ENCODE results near the gene DLGAP5.

The DLGAP5 gene

DNA sequence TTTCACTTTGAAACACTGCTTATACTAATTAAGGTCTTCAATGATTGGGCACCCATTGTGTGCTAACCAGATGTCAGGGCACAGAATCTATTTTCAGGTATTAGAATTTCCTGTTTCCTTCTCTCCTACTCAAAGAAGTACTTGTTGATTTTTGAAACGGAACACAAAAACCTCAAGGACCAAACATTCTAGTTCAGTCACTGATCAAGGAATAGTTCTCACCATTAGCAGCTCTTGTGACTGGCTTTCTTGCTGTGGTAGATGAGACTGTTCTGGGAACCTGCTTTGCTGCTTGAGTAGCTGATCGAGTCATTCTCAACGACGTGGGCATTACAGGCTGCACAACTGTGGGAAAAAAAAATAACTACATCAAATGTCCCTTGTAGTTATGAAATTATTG, 11.0 kb downstream of the DLGAP5 start:
- DNase-seq: no peak

DNA sequence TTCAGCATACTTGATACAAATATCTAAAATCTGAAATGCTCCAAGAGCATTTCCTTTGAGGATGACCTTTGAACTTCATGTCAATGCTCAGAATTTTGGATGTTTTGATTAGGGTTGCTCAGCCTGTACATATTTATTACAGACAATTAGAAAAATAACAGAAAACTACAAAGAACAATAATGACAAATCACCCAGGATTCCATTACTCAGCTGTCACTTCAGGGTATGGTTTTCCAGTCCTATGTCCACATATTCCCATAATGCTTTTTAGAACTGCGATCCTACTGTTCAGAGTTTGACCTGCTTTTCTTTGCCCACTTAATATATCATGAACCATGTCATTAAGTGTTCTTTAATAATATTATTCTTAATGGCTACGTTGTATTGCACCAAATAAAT, 11.4 kb downstream of the DLGAP5 start:
- no peak for DNase-seq

DNA sequence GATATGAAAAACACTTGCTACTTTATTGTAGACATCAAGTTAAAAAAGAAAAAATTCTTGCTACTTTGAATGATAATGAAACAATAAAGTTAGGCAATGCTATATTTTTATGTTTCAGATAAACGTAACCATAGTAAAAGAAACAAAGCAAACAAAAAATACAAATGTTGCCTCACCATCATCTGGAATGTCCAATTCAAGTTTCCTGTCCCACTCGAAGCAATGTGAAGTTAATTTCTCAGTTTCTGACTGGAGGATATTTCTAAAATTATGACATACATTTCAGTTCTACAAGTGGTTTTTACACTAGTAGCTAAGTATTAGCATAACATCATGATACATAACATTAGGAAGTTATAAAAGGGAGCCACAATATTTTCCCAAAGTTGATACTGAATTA, 20.9 kb downstream of the DLGAP5 start:
- DNase-seq: no peak

DNA sequence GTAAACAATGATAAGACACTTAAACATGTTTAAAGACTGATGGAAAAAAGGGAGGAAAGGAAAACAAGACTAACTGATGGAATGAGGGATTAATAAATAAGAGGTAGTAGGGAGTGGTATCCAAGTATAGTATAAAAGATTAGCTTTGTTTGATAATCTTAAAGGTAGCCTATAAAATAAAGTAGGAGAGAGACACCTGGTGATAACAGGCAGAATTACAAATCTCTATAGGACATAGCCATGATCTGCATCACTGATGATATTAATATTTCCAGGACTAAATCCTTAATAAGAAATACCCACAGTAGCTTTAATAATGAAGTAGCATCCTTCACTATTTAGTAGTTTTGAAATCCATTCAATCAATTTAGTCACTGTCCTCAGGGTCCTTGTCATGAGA, 30.4 kb downstream of the DLGAP5 start:
- DNase-seq: no peak

DNA sequence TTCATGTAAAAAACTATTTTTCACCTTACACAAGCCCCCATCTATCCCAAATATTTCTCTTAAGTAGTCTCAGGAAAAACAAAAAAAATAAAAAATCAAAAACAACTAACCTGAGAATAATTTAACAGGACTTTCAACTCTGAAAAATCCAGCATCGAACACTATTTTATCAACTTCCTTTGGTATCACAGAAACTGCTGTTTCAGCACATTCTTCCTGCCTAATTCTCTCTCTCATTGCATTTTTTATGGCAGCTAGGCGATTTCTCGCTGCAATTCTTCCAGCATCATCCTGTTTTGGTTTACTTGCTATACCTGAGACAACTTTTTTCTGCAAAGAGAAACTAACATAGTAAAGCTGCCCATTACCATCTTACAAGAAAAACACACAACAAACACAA, 33.0 kb downstream of the DLGAP5 start:
- no peak for DNase-seq

DNA sequence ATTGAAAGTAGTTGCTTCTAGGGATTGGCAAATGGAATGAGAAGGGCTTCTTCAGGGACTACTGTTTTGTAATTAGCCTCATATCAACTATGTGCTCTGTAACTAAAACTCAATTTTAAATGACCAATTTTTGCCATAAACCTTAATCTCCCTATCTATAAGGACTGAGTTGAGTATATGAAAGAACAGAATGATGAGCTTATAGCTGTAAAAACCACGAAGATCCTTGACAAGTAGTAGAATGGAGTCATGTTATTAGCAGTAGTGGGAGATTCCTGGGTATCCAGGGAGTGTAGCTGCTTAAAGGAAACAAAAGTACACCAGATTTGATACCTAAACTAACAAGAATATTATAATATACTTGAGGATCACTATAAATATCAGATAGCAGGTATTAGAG, 34.3 kb downstream of the DLGAP5 start:
- DNase-seq: no peak

DNA sequence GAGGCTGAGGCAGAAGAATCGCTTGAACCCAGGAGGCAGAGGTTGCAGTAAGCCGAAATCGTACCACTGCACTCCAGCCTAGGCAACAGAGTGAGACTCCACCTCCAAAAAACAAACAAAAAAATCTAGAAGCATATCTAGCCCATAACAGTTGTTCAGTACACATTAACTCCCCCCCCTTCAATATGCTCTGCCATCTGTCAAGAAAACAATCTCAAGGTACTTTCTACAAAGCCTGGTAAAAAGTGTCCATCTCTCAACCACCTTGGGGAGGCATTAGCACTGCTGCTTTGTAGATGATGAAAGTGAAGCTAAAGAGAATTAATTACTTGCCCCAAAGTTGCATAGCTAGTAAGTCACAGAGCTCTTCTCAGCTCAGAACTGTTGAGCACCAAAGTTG, 37.4 kb downstream of the DLGAP5 start:
- no peak for DNase-seq

DNA sequence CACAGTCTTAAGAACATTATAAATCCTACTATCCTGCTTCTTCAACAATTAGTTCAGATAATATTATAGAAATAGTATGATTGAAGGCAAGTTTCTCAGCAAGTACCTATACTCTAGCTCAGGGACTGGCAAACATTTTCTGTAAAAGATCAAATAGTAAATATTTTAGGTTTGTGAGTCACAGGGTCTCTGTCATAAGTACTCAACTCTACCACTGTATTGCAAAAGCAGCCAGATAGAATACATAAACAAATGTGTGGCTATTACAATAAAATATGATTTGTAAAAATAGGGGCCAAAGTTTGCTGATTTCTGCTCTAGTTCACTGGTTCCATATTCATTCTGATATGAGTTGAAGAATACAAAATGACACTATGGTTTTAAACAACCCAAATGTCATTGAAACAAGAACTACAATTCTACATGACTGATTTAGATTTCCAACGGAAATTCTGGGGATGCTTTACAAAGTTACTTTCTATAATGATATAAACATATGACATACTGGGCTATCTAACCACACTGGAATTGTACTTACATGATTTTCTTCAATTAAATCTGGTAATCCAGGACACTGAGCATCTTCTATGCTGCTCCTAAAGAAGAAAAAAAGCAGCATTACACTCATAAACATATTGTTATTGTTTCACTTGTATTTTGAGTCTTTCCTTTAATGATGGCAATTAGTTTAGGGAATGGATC, 39.2 kb downstream of the DLGAP5 start:
- no peak for DNase-seq

DNA sequence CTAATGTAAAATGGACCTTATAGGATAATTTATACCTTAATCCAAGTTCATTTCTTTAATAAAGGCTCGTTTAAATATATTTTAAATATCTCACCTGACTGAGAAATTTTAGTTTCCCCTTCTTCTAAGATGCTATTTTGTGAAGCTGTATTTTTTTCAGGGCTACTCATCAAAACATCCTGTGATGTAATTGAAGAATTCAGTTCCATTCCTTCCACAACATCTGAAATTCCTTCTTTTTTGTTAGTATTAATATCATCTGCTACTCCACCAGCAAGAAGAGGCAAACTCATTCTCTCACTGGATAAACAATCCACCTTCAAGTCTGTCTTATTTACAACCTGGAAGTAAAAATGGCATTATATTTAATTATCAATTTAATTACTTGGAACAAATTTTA, 39.8 kb downstream of the DLGAP5 start:
- DNase-seq: no peak

DNA sequence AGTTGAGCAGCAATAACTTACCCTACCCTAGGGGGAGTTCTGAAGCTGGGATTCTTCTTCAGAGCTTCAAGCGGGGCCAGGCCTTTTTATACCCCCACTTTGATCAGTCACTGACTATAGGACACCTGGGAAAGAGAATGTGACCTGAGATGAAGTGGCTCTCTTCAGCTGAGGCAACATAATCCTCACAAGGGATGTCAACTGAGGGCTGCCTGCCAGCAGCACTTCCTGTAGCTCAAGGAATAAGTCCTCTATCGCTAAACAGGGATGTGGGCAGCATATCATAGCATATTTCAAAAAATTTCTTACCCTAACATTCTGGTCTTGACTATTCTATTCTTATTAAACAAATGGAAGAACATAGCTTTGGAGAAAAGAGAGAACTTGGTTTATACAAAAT, 45.0 kb downstream of the DLGAP5 start:
- no peak for DNase-seq

DNA sequence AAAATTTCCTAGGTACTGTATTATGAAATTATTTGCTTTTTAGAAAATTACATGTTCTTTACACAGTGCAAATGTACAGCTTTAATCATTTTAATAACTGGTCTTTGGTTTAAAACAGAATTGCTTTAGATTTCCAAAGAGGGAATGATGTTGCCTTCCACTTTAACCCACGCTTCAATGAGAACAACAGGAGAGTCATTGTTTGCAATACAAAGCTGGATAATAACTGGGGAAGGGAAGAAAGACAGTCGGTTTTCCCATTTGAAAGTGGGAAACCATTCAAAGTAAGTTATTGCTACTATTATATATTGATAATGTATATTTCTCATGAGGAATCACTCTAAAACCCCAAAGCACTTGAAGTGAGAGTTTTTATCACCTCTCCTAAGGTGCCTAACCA, 48.9 kb downstream of the DLGAP5 start:
- no peak for DNase-seq

DNA sequence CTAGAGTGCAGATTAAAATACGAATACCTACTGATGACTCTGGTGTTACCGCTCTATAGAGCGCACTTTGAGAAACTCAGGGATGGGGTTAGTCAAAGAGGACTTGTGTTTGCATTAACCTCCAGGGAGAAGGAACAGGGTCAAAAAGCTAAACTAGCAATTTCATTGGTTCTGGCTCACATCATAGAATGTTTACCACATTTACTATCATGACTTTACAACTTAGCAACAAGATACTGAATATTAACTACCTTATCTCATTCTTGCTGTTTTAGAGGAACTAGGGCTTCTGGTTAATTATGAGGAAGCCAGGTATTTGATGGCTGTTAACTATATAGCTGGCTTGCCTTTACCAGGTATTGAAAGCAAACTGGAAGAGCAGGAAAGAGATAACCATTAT, 49.6 kb downstream of the DLGAP5 start:
- no peak for DNase-seq

DNA sequence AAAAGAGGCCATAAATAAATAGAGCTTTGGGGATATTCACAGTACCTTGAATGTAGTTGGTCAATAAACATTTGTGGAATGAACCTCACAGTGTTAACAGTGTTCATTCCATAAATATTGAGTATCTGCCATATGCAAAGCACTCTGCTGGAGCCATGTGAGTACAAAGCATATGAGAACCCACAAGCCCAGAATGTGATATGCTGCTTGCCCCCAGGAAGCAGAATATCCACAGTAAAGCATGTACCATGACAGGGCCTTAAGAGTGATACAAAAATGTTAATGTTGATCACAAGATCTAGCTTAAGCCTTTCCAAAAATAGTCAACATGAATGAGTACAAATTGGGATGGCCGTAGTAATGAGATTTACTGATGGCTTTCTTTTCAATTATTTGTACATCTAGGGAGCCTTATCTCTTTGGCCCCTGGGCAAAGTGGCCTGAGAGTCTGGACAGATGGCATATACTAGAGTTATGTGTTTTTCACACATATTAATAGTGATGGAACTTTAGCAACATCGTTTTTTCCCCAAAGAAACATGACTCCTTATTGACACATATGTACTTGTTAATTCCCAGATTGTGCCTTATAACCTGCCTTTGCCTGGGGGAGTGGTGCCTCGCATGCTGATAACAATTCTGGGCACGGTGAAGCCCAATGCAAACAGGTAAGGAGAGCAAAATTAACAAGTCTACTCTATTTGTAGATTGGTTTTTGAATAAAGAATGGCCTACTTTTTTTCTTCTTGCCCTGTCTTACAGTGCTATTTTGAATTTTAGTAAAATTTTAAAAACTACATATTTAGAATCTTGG, 51.5 kb downstream of the DLGAP5 start:
- DNase-seq: no peak

DNA sequence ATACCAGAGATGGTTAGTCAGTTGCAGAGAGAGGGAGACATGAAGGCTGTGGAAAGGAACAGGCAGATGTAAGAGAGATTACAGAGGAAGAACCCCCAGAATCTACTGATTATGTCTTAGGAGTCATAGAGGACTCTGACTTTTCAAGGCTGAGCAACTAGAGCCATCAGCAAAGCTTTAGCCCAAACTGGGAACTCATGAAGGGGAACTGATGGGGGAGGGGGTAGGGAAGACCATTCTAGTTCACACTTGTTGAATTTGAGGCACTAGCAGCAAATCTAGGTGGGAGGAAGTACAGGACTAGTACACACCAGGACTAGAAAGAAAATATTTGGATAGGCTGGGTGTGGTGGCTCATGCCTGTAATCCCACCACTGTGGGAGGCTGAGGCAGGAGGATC, 52.2 kb downstream of the DLGAP5 start:
- no peak for DNase-seq

DNA sequence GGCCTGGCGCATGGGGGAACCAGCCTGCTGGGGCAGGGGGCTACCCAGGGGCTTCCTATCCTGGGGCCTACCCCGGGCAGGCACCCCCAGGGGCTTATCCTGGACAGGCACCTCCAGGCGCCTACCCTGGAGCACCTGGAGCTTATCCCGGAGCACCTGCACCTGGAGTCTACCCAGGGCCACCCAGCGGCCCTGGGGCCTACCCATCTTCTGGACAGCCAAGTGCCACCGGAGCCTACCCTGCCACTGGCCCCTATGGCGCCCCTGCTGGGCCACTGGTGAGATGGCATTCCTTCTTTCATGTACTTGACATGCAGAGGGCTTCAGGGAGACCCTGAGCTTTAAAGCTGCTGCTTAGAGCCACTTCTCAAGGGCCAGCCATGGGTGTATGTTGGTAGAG, 53.3 kb downstream of the DLGAP5 start:
- DNase-seq: no peak

DNA sequence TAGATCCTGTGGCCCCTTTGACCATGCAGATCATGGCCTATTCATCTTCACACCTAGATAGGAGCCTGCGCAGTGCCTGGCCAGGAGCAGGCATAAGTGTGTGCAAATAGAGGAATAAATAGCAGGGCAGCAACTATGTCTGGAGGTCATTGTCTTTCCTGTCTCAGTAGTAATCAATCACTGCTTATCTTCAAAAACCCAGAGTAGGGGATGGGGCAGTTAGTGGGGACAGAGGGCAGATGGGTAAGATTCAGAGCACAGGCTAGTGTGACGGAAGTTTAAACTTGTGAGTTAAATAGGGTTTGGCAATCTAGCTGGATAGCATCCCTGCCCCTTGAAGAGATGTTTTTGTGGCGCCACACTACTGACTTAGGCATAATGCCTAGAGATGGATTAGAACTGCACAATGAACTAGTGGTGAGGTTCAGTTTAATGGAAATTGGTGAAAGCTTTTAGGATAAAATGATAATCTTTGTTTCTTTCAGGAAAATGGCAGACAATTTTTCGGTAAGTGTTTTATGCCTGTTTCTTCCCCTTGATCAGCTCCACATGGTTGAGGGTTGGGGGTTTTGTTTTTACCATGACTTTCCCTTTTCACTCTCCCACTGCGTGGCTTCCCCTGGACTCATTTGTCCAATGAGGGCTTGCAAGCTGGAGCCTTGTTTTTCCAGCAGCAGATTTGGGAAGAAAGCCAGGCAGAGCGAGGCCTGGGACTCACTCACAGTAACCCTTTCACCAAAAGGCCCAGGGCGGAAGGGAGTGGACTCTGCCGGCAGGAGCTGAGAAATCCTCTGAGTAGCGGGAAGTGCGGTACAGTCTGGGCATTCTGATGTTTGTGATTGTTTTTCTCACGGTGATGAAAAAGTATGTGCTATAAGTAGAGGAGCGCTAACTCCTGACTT, 54.2 kb downstream of the DLGAP5 start:
- DNase-seq: no peak

DNA sequence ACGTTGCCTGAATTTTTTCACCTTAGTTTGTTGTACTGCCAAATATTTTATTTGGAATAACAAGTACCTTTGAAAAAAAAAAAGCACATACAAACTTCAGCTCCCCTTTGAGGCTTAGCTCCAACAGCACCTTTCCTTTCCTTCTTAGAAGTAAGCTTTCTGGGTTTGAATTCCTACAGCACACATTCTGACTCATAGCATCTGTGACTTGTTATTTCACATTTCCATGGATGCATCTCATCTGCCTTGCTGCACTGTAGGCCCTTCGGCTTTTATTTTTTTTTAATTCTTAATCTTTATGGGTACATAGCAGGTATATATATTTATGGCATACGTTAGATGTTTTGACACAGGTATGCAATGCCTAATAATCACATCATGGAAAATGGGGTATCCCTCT, 55.1 kb downstream of the DLGAP5 start:
- no peak for DNase-seq

DNA sequence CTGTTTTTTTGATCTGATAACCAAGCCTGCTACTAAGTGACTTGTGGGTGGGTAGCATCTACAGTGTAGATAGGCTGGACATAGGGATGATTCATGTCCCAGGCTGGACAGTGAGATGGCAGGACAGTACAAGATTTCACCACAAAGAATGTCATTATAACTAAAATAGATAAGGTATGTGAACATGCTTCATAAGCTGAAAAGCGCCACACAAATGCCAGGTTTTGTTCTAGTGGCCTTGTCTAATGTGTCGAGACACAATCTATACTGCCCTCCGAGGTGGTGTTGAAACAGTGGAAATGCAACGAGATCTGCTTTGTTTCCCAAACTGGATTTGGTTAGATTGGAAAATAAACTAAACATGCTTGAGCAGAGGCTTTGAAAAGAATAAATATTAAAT, 58.0 kb downstream of the DLGAP5 start:
- no peak for DNase-seq

DNA sequence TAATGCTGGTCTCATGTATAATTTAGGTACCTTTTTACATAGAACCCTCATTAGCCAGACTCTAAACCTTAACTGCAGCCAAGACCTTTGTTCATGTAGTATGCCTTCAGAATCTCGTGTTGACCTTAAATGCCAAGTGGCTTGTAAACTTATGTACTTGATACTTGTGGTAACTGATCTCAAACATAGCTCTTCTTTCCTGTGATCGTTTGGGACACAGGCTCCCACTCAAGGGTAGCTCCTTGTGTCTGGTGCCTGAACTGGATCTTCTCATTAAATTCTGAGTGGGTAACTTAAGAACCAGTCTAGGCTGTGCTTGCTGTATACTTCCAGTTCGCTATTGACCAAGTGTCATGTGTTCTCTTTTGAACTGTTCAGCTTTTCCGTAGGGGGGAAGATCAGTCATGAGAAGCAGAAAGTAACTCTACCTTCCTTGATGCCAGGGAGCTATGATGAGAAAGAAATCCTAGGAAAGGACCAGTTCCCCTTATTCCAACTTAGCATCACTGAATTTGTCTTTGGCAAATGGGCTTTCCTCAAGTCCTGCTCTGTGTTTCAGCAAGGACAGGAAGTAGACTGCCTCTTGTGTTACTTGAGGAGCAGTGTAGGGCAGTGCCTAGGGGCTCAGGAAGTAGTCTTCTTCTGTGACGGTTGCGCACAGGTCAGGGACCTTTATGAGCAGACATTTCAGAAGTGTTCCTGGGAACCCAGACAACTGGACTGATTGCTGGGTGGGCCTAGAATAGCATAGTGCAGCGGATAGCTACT, 59.8 kb downstream of the DLGAP5 start:
- DNase-seq: no peak

DNA sequence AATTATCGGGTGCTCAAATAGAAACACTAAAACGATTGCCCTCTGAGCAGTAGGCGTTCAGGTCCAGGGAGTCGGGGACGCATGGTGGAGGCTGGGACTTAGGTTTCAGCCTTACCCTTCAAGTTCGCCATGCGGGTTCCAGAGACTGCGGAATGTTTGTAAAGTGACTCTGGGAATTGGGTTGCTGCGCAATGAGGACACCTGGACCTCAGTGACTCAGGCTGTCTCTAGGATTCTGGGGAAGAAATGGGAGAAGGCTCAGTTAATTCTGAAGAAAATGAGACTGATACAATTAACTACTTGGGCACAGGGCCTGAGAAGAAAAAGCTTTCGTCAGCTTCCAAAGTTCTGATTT, 61.2 kb downstream of the DLGAP5 start:
- no peak for DNase-seq

DNA sequence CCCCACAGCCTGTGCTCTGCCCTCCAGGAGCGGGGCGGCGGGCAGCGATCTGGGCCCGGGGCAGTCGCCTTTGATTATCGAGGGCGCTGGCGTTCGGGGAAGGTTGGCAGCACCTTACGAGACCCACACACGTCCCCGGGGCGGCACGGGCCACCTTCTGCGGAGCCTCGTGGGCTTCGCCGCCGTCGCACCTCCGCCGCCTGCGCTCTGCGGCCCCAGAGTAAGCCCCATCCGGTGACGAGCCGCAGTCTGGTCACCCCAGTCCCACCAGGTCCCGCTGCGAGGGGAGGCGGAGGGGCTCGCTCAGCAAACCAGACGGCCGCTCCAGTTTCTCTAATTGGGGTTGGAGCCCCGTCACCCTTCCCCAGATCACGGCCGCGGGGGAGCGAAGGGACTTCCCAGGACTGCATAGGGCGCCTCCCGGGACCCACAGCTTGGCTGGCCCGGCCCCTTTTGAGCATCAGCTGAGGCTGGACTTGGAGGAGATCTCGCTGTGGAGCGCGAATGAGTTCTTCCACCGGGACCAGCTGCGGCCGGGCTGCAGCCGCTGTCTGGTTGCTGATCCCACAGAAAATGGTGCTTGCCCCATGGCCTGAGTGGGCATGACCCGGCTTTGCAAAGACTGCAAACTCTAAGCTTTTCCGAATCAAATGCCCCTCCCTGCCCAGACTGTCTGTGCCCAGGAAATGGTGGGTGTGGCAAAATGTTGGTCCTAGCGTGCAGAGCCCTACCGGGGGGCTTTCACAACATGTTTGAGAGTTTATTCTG, 61.8 kb downstream of the DLGAP5 start:
- no peak for DNase-seq

DNA sequence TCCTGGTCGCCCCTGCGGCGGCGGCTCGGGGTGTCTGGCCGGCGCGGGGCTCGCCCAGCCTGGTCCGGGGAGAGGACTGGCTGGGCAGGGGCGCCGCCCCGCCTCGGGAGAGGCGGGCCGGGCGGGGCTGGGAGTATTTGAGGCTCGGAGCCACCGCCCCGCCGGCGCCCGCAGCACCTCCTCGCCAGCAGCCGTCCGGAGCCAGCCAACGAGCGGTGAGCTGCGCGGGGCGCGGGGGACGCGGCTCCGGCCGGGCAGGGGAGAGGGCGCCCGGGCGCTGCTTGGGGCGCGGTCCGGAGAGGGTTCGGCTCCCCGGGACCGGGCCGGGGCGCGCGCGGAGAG, 62.3 kb downstream of the DLGAP5 start, which contains the start of gene LGALS3:
Gene LGALS3 (plus strand): TSS at position 167 of the 342 bp plus-strand sequence. CDS start 8,122 bp downstream, outside the sequence.
- no peak for DNase-seq
